IPS-NIHi7 (cell line): ENCODE results near the gene TSTD2.
"Not testable (repeated sequence)": the region's sequence is repeated elsewhere in the genome, so short reads cannot be mapped to it uniquely, and the experiment has no call there.

Experiments used
- DNase-seq: peaks from one replicate; pipeline ENCODE4 v3.0.0; 2012; ENCODE audit warnings: mixed read lengths; ENCODE audit errors: extremely low spot score

The TSTD2 gene

GRCh38 chr9:97630591-97630990 is 2.6 kb downstream of the TSTD2 start:
- no peak for DNase-seq

DNA sequence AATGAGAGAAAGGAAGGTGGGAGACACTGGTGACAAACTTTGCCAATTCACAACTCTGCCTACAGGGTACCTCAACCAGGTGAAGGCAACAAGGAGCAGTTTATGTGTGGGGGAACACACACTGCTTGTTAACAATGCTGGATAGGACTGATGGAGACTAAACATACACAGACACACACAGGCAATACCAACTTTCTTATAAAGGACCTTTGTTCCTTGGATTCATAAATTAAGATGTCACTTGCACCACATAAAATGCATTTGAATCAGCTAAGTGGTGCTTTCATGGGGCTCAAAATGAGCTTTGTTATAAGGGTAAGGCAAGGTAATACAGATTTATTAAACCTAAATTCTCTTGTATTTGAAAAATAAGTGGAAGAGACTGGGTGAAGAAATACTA is 4.0 kb downstream of the TSTD2 start:
- DNase-seq: no peak

DNA sequence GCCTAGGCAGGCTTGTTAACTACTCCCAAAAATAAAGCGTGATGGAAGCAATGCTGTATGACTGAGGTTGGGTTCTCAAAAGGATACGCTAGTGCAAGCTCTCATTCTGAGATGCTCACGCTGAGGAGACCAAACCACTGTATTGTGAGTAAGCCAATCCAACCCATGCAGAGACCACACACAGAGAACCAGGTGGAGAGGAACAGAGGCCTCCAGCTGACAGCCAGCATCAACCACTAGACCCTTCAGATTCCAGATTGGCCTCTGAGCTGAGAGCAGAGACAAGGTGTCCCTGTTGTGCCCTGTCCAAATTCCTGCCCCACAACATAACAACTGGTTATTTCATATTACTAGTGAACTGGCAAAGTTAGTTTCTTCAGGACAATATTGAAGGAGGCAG is 4.5 kb downstream of the TSTD2 start:
- no peak for DNase-seq

DNA sequence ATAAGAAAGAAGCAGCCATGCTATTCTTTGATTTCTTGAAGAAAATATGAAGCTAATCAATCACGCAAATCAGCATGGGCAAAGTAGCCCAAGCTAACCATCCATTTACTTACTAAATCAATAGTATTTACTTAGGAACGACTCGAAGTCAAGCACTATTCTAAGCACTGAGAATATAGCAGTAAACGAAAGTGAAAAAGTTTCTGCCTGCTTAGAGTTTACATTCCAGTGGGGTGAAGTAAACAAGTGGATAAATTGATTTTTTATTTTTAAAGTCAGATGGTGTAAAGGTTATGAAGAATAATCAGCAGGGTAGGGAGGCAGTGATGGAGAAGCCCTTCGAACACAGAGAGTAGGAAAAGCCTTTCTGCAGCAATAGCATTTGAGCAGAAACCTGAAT is 5.5 kb downstream of the TSTD2 start:
- DNase-seq: no peak

DNA sequence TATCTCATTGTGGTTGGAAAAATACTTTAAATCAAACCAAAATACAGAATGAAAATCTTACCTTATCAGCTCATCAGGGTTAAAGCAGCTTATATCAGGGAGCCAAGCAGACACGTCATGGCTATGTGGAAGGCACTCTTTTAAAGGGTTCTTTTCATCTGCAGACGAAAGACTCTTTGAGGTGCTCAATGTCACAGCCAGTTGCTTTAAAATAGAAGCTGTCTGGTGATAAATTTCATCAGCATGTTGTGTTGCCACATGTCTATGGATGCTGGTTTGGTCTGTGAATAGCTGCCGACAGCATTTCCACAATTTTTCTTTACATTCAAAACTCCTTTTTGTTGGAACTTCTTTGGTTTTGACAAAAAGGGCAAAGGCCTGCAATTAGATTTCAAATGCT is 7.5 kb downstream of the TSTD2 start:
- DNase-seq: no peak

GRCh38 chr9:97623946-97624345 is 9.2 kb downstream of the TSTD2 start:
- DNase-seq: no peak

DNA sequence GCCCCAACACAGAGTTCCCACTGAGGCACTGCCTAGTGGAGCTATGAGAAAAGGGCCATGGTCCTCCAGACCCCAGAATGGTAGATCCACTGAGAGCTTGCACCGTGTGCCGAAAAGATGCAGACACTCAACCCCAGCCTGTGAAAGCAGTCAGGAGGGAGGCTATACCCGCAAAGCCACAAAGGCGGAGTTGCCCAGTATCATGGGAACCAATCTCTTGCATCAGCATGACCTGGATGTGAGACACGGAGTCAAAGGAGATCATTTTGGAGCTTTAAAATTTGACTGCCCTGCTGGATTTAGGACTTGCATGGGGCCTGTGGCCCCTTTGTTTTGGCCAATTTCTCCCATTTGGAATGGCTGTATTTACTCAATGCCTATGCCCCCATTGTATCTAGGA is 10.7 kb downstream of the TSTD2 start:
- not testable (repeated sequence) for DNase-seq

DNA sequence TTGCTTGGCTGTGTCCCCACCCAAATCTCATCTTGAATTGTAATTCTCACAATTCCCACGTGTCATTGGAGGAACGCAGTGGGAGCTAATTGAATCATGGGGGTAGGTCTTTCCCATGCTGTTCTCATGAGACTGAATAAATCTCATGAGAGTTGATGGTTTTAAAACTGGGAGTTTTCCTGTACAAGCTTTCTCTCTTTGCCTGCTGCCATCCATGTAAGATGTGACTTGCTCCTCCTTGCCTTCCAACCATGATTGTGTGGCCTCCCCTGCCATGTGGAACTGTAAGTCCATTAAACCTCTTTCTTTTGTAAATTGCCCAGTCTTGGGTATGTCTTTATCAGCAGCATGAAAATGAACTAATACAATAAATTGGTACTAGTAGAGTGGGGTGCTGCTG is 13.1 kb downstream of the TSTD2 start:
- not testable (repeated sequence) for DNase-seq

- no peak for DNase-seq
Measured at GRCh38 chr9:97617939-97618416, 15.2 kb downstream of the TSTD2 start.

DNA sequence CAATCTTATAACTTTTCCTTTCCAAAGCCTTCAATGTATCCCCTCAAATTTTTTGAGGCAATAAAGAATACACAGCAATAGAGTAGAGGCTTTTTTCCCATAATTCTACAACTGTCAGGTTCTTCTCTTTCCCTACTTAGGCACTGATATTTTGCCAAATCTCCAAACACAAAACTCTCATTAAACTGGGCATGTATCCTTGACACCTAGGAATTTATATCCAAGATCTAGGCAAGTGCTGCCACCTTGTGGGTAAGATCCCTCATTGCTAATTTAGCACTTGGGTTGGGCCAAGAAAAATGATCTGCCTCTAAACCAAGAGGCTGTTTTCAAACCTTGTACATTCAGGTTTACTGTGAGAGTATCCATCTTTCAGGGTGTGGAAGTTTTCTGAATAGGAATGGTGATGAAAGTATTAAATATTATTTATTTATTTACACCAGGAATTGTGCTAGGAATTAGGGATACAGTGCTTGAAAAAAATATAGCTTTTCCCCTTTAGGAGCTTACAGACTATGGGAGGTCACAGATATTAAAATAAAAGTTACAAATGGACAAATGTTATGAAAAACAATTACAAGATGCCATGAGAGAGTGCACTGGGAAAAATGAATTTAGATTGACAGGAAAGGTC is 17.6 kb downstream of the TSTD2 start:
- peak; percentile 71 for DNase-seq

- DNase-seq: no peak
Measured at GRCh38 chr9:97604901-97605645, 28.1 kb downstream of the TSTD2 start.

GRCh38 chr9:97602430-97602829 is 30.7 kb downstream of the TSTD2 start:
- no peak for DNase-seq

- no peak for DNase-seq
Measured at GRCh38 chr9:97601228-97601898, 31.8 kb downstream of the TSTD2 start.

DNA sequence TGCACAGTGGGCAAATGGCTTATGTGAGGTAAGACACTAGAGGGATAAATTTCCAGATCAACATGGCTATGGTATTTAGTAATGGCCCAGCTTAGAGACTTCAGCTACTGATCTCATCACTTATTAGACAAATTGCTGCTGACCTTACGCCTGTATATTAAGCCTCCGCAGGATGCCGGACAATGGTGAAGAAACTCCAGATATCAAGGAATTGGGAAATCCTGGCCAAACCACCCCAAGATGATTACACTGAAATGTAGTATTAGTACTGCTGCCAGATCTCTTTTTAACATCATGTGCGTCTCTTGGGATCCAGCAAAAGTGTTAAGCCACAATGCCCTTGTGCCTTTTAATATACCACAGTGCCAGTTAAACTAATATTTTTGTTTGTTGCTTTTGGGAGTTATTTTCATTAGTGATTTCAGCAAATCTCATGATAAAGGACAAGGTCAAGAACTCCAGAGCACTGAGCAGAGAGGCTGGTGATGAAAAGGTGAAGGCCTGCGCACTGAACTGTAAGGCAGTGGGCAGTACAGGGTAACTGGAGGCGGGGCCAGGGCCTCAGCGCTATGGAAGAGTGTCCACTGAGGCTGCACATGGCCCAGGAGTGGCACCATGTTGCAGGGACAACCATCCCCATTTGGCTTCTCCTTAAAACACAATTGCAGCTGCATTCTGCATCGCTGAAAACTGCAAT is 32.5 kb downstream of the TSTD2 start:
- no peak for DNase-seq

DNA sequence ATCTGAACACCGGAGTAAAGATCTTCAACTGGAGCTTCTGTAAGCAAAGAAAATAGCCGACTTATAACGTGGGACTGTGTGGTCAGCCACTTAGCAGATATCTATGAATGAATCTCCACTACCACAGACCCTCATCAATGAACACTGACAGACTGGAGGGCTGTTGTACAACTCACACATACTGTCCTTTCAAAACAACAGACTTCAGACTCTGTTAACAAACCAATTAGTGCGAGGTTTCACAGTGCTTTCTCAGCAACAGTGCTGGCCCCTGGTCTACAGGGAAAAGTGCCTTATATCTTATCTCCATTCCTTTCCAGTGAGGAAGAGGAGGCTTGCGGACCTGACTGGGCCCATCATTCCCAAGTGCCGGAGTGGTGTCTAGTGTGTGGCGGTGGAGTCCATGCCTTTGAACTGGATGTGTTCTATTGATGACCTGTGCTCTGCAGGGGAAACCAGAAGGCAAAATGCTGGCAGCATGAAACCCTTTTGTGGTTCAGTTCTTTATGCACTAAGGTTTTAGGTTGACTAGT is 33.8 kb downstream of the TSTD2 start:
- DNase-seq: no peak

GRCh38 chr9:97598461-97599288 is 34.5 kb downstream of the TSTD2 start:
- peak; percentile 81 for DNase-seq

- no peak for DNase-seq
Measured at GRCh38 chr9:97596906-97597305, 36.3 kb downstream of the TSTD2 start.

GRCh38 chr9:97594381-97594921 is 38.7 kb downstream of the TSTD2 start:
- DNase-seq: no peak

GRCh38 chr9:97593960-97594359 is 39.2 kb downstream of the TSTD2 start:
- no peak for DNase-seq

- DNase-seq: no peak
Measured at GRCh38 chr9:97592126-97592525, 41.0 kb downstream of the TSTD2 start.

DNA sequence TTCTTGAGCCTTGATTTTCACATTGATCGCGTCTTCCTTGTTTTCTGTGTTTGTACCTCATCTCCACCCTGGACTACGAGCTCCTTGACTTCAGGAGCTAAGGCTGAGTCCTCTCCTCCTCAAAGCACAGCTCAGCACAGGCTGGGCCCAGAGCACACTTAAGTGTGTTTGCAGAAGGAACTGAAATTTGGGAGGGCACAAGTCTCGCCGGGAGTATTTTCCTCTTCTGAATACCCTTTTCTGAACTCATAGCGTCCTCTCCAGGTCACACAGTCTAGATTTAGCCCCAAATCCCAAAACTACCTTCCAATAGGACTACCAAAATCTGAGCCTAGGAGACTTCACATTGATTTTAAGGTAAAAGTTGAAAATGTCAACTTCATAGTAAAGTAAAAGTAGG is 41.6 kb downstream of the TSTD2 start:
- DNase-seq: peak; percentile 25
